OCI-LY7 (cell line): ENCODE data around the gene ANO2. TPM values are rescaled to one million over a fixed set of nuclear protein-coding genes. Genes with fewer than 3 reads are reported as not detected.

Experiments
- BruUV-seq: library from RNA; stranded (reverse); fragments of 400-500 nt; replicated peaks from 2 replicates; lab custom pipeline; 2021; lab: Mats Ljungman, UMichigan
- CTCF ChIA-PET: fragments of 300-600 bp; sonication (Branson Sonifier 250); formaldehyde crosslinking; loops from one replicate; lab custom pipeline; 2022; ENCODE audit warnings: antibody characterized with exemption; ENCODE audit not compliant: unreplicated experiment; lab: Charles Lee
- POLR2A ChIA-PET: fragments of 300-600 bp; sonication (Branson Sonifier 250); formaldehyde crosslinking; loops from one replicate; lab custom pipeline; 2022; ENCODE audit warnings: antibody characterized with exemption; lab: Charles Lee
- DNase-seq: peaks from one replicate; pipeline ENCODE4 v3.0.0-alpha.2; 2015; ENCODE audit warnings: low spot score
- H2AFZ ChIP-seq: fragments of 200-600 bp; sonication (generic), shearing (Covaris generic); 2 replicates; pipeline ENCODE4 v1.6.1; 2014; ENCODE audit warnings: mild to moderate bottlenecking, antibody characterized with exemption, low read length, moderate library complexity
- H3K27ac ChIP-seq: fragments of 200-600 bp; sonication (generic); 2 replicates; pipeline ENCODE4 v1.5.1; 2014; ENCODE audit warnings: mixed run types, low read depth, mild to moderate bottlenecking, moderate library complexity, low read length, inconsistent platforms; ENCODE audit not compliant: poor library complexity, severe bottlenecking
- H3K36me3 ChIP-seq: fragments of 200-600 bp; sonication (generic); 2 replicates; pipeline ENCODE4 v1.6.1; 2014; ENCODE audit warnings: mild to moderate bottlenecking, antibody characterized with exemption, low read length, moderate library complexity, mixed read lengths; ENCODE audit not compliant: insufficient read depth
- H3K4me1 ChIP-seq: fragments of 200-600 bp; sonication (generic); 2 replicates; pipeline ENCODE4 v1.5.1; 2014; ENCODE audit warnings: mild to moderate bottlenecking, low read length; ENCODE audit not compliant: insufficient read depth, poor library complexity, severe bottlenecking
- H3K4me2 ChIP-seq: fragments of 200-600 bp; sonication (generic); 2 replicates; pipeline ENCODE4 v1.6.1; 2014; ENCODE audit warnings: mild to moderate bottlenecking, low read length
- H3K4me3 ChIP-seq: fragments of 200-600 bp; sonication (generic); 2 replicates; pipeline ENCODE4 v1.5.1; 2014; ENCODE audit warnings: mild to moderate bottlenecking, low read depth, low read length; ENCODE audit not compliant: poor library complexity, severe bottlenecking
- H3K79me2 ChIP-seq: fragments of 200-600 bp; sonication (generic); 2 replicates; pipeline ENCODE4 v1.6.1; 2016; ENCODE audit warnings: low read depth, mild to moderate bottlenecking, low read length, moderate library complexity, mixed read lengths; ENCODE audit not compliant: insufficient read depth
- H3K9me2 ChIP-seq: fragments of 200-600 bp; sonication (generic); 2 replicates; pipeline ENCODE4 v1.6.1; 2016; ENCODE audit warnings: mild to moderate bottlenecking, low read length, mixed read lengths; ENCODE audit not compliant: insufficient read depth
- H3K9me3 ChIP-seq: fragments of 200-600 bp; sonication (generic); 2 replicates; pipeline ENCODE4 v1.6.1; 2014; ENCODE audit warnings: mild to moderate bottlenecking, mixed run types, low read length, mixed read lengths
- H4K20me1 ChIP-seq: fragments of 200-600 bp; sonication (generic); 2 replicates; pipeline ENCODE4 v1.6.1; 2014; ENCODE audit warnings: mild to moderate bottlenecking, antibody characterized with exemption, low read length, moderate library complexity, mixed read lengths; ENCODE audit not compliant: insufficient read depth
- CTCF ChIP-seq: fragments of 200-600 bp; sonication (generic); conservative IDR thresholded peaks from 2 replicates; pipeline ENCODE4 v1.5.1; 2014; ENCODE audit warnings: mild to moderate bottlenecking, antibody characterized with exemption, low read length, moderate library complexity, mixed read lengths
- EZH2phosphoT487 ChIP-seq: fragments of 200-600 bp; sonication (generic); IDR thresholded peaks from 2 replicates; pipeline ENCODE4 v1.6.1; 2018; ENCODE audit warnings: low read depth, borderline replicate concordance, mild to moderate bottlenecking, mixed run types, antibody characterized with exemption, low read length, moderate library complexity, mixed read lengths
- intact Hi-C: fragments of 100-400 bp; cut with micrococcal nuclease; formaldehyde crosslinking; loops from one replicate; pipeline ENCODE4 v1.10.0; 2022; ENCODE audit not compliant: unreplicated experiment
- total RNA-seq, 2 experiments: library from RNA; depleted of rRNA in 1 of 2; stranded (reverse); fragments of >200 nt in 1 of 2; shearing (Covaris generic) in 1 of 2; gene quantifications; 2 replicates each; pipeline ENCODE4 v1.2.3, GENCODE V29; 2014 to 2022

Gene ANO2
- total RNA-seq, 2 experiments from 2014 or later: not detected

DNA sequence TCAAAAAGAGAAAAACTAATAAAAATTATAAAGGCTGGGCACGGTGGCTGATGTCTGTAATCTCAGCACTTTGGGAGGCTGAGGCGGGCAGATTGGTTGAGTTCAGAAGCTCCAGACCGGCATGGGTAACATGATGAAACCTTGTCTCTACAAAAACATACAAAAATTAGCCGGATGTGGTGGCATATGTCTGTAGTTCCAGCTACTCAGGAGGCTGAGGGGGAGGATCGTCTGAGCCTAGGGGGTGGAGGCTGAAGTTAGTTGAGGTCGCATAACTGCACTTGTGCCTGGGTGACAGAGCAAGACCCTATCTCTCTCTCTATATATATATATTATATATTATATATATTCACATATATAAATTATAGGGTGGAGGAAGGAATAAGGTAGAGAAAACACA lies 32.5 kb upstream of the ANO2 start:
- no peak for DNase-seq
- Histone ChIP-seq H3K9me3 (no peaks in the 10 kb centered on the region), H3K4me2 (no peak overlapping the region), H3K9me2 (no peaks in the 10 kb centered on the region), H2AFZ (no peak overlapping the region), H4K20me1 (no peaks in the 10 kb centered on the region), H3K4me1 (no peaks in the 10 kb centered on the region), H3K79me2 (no peaks in the 10 kb centered on the region), H3K4me3 (no peak overlapping the region), H3K36me3 (no peaks in the 10 kb centered on the region), H3K27ac (no peak overlapping the region)
- CTCF ChIA-PET: no interaction called here
- BruUV-seq: no TSS peak
- POLR2A ChIA-PET: no interaction called here
- intact Hi-C loops: no loop called here
- TF ChIP-seq CTCF: no peak
- TF ChIP-seq EZH2phosphoT487: no peak

DNA sequence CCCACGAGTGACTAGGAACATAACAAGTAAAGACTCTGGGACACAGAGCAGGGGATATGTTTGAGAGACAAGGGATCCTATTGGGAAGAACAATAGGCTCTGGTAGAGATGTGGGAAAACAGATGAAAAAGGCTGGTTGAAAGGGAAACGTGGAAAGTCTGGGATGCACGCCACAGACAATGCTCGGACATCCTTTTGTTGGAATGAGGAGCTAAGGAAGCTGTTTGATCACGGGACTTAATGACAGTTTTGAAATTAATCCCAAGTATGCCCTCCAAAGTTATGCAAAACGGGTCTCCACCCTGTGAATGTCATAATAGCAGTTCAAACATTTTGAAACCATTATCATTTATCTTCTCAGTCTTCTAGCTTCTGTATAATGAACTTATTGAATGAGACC lies 31.7 kb upstream of the ANO2 start:
- H3K9me3 ChIP-seq: no peaks in the 10 kb centered on the region
- intact Hi-C loops: no loop called here
- no peak for DNase-seq
- no peak overlapping the region for H3K4me2 ChIP-seq
- POLR2A ChIA-PET: interaction anchor here (0.6 kb wide), 1 partner anchor 321 kb away, joined by 6 read pairs; no protein-coding TSS in a partner anchor
- H3K4me3 ChIP-seq: no peak overlapping the region
- no peaks in the 10 kb centered on the region for H3K9me2 ChIP-seq
- no peaks in the 10 kb centered on the region for H3K36me3 ChIP-seq
- BruUV-seq: no TSS peak
- no peak overlapping the region for H3K27ac ChIP-seq
- no peaks in the 10 kb centered on the region for H3K79me2 ChIP-seq
- H4K20me1 ChIP-seq: no peaks in the 10 kb centered on the region
- TF ChIP-seq CTCF: no peak
- TF ChIP-seq EZH2phosphoT487: no peak
- H2AFZ ChIP-seq: no peak overlapping the region
- H3K4me1 ChIP-seq: no peaks in the 10 kb centered on the region
- CTCF ChIA-PET: no interaction called here

- BruUV-seq: no TSS peak
- no peak for TF ChIP-seq CTCF
- TF ChIP-seq EZH2phosphoT487: no peak
- H3K9me2 ChIP-seq: no peaks in the 10 kb centered on the region
- no peak overlapping the region for H3K4me2 ChIP-seq
- intact Hi-C loops: no loop called here
- H2AFZ ChIP-seq: no peak overlapping the region
- no peaks in the 10 kb centered on the region for H3K36me3 ChIP-seq
- no peak overlapping the region for H3K4me3 ChIP-seq
- no peaks in the 10 kb centered on the region for H3K79me2 ChIP-seq
- ChIA-PET POLR2A (no interaction called here), CTCF (no interaction called here)
- H4K20me1 ChIP-seq: no peaks in the 10 kb centered on the region
- no peak overlapping the region for H3K27ac ChIP-seq
- H3K9me3 ChIP-seq: no peaks in the 10 kb centered on the region
- no peaks in the 10 kb centered on the region for H3K4me1 ChIP-seq
- no peak for DNase-seq
Observed at GRCh38 chr12:5976196-5976595, 31.1 kb upstream of the ANO2 start.
